ENCODE data around the gene ZSWIM8.
"Not testable (repeated sequence)": the region's sequence is repeated elsewhere in the genome, so short reads cannot be mapped to it uniquely, and the experiment has no call there.

ZSWIM8 gene

GRCh38 chr10:73796035-73796434, 10.6 kb downstream of the ZSWIM8 start:
- not testable (repeated sequence) for DNase-seq (ENCODE audit: low read depth)

- no peak for DNase-seq (ENCODE audit: low read depth)
These were observed 11.4 kb downstream of the ZSWIM8 start for GRCh38 chr10:73796766-73797165.

GRCh38 chr10:73797324-73798025, 12.1 kb downstream of the ZSWIM8 start:
- DNase-seq (ENCODE audit: low read depth), result no peak

GRCh38 chr10:73798087-73798486, 12.7 kb downstream of the ZSWIM8 start:
- no peak for DNase-seq (ENCODE audit: low read depth)

- no peak for DNase-seq (ENCODE audit: low read depth)
These were observed 13.6 kb downstream of the ZSWIM8 start for GRCh38 chr10:73798927-73799560.

GRCh38 chr10:73799899-73800559, 14.6 kb downstream of the ZSWIM8 start:
- no peak for DNase-seq (ENCODE audit: low read depth)

- no peak for DNase-seq (ENCODE audit: low read depth)
These were observed 15.3 kb downstream of the ZSWIM8 start for GRCh38 chr10:73800560-73801252.

- no peak for DNase-seq (ENCODE audit: low read depth)
These were observed 15.8 kb downstream of the ZSWIM8 start for GRCh38 chr10:73801253-73801590.

GRCh38 chr10:73802276-73802991, 17.0 kb downstream of the ZSWIM8 start:
- DNase-seq (ENCODE audit: low read depth), result no peak

- DNase-seq (ENCODE audit: low read depth), result no peak
These were observed 18.4 kb downstream of the ZSWIM8 start for GRCh38 chr10:73803680-73804286.

GRCh38 chr10:73806176-73806950, 21.0 kb downstream of the ZSWIM8 start:
- DNase-seq (ENCODE audit: low read depth), result no peak

- DNase-seq (ENCODE audit: low read depth), result no peak
These were observed 22.1 kb downstream of the ZSWIM8 start for GRCh38 chr10:73807471-73807870.

- no peak for DNase-seq (ENCODE audit: low read depth)
These were observed 22.8 kb downstream of the ZSWIM8 start for GRCh38 chr10:73808021-73808815.

- DNase-seq (ENCODE audit: low read depth), result no peak
These were observed 23.8 kb downstream of the ZSWIM8 start for GRCh38 chr10:73809061-73809818.

GRCh38 chr10:73810358-73810734, 24.9 kb downstream of the ZSWIM8 start:
- no peak for DNase-seq (ENCODE audit: low read depth)

GRCh38 chr10:73810735-73811465, 25.5 kb downstream of the ZSWIM8 start:
- DNase-seq (ENCODE audit: low read depth), result no peak

- no peak for DNase-seq (ENCODE audit: low read depth)
These were observed 27.3 kb downstream of the ZSWIM8 start for GRCh38 chr10:73812657-73813056.

GRCh38 chr10:73813333-73813732, 27.9 kb downstream of the ZSWIM8 start:
- no peak for DNase-seq (ENCODE audit: low read depth)

Measured in stromal cell of bone marrow (primary cell).